Tongue (tissue), 2 donors: ENCODE data around the gene PRKAB1. TPM values are rescaled to one million over a fixed set of nuclear protein-coding genes. Genes with fewer than 3 reads are reported as not detected.
A peak's percentile ranks its signal among the peaks of the same experiment; 100 is the strongest.

Experiments used
- DNase-seq: peaks from one replicate; pipeline ENCODE4 v3.0.0-alpha.2; 2015
- total RNA-seq: library from RNA; depleted of rRNA; stranded (reverse); fragments of >200 nt; gene quantifications from one replicate; pipeline ENCODE4 v1.2.3, GENCODE V29; 2014

Gene PRKAB1
- total RNA-seq, 1 donor from 2014 or later: 41.1 TPM

DNA sequence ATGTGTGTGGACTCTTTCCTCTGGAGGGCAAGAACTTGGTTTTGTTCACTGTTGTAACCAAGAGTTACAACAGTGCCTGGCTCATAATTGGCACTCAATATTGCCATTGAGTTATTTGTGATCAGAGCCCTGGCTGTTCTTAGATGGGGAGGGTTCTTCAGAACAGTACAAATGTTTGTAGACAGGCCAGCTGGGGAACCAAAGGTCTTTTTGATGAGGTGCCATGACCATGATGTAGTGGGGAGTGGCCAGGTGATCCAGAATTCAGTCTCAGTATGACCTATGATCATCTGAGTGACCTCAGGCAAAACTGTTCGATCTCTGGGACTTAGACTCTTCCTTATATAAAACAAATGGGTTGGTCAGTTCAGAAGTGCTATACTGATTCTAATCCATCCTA, 3.3 kb upstream of the PRKAB1 start:
- no peak for DNase-seq

GRCh38 chr12:119665164-119665929, 2.6 kb upstream of the PRKAB1 start:
- no peak for DNase-seq

- DNase-seq: no peak
Measured at GRCh38 chr12:119666226-119666795, 1.6 kb upstream of the PRKAB1 start.

GRCh38 chr12:119666900-119667576, 895 bp upstream of the PRKAB1 start:
- DNase-seq: no peak

DNA sequence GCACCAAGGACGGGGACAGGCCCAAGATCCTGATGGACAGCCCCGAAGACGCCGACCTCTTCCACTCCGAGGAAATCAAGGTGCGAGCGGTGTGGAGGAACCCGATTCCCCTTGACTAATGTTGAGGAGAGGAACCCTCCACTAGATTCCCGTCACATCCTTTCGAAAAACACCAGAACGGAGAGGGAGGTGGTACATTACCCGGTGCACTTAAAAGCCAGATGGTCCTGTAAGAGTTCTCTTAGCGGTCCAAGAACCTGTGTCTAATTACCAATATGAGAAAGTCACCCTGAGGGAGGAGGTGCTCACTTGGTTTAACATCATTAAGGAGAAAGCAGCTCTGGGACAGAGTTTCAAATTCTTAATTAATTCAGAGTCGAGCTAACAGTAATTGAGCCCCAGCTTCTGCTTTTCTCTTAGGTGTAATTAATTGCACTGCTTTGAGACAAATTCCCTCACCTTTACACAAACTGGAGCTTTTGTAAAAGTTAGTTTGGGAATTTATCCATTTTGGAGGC, 450 bp downstream of the PRKAB1 start:
- DNase-seq: no peak

- peak; percentile 57 for DNase-seq
Measured at GRCh38 chr12:119669744-119670472, 2.0 kb downstream of the PRKAB1 start.

- no peak for DNase-seq
Measured at GRCh38 chr12:119671070-119671469, 3.1 kb downstream of the PRKAB1 start.

- DNase-seq: no peak
Measured at GRCh38 chr12:119672194-119672593, 4.3 kb downstream of the PRKAB1 start.

DNA sequence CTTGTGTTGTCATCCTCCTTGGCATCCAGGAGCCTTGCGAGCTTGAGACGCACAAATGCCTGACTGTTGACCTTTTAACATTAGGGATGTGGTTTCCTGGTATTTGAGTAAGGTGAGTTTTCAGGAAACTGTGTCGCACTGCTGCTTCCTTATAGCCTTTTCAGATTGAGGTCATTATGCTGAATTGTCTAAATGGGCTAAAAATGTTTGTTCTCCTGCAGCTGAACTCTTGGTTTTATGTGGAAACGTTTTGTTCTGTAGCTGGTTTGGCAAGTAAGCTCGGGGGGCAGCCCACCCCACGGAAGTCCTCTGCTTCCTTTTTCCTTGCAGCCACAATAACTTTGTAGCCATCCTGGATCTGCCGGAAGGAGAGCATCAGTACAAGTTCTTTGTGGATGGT, 5.7 kb downstream of the PRKAB1 start:
- no peak for DNase-seq

DNA sequence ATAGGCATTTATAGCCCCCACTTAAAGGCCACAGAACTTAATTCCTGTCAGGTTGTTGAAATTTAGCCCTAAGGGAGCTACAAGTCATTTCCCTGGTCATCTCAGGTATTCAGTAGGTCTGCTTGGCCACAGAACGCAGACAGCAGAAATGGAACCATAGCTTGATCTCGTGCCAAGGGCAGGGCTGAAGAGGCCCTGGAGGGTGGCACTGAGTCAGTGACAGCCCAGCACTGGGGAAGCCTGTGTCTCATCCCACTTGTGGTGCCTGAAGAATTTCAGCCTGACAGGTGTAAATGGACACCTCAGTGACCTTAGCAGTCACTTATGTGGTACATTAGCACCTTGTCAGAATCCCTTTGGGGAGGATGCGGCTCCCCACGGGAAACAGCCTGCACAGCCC, 6.6 kb downstream of the PRKAB1 start:
- no peak for DNase-seq

- DNase-seq: no peak
Measured at GRCh38 chr12:119676022-119676421, 8.1 kb downstream of the PRKAB1 start.

GRCh38 chr12:119676573-119676972, 8.6 kb downstream of the PRKAB1 start:
- no peak for DNase-seq

DNA sequence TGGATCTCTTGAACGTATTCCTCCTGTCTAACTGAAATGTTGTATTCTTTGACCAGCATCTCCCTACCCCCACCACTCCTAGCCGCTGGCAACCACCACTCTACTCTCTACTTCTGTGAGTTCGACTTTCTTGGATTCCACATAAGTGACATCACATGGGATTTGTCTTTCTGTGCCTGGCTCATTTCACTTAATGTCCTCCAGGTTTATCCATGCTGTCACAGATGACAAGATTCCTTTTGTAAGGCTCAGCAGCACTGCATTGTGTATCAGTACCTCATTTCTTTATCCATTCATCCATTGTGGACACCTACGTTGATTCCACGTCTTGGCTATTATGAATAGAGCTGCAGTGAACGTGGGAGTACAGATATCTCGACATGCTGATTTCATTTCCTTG, 10.5 kb downstream of the PRKAB1 start:
- DNase-seq: no peak

DNA sequence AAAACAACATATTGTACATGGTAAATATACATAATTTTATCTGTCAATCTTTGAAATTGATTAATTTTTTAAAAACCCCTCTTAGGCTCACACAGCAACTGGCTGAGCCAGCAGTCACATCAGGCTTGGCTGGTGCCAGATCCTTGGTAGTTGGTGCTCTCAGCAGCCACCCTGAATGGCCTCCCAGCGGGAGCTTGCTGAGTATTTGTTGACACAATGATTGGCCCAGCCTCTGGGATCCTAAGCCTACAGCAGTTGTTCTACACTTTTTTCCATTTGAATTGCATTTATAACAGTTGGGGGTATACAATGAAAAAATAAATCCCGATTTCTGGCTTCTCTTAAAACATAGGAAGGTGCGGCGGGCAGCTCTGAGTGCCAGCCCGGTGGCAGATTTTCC, 11.1 kb downstream of the PRKAB1 start:
- no peak for DNase-seq

DNA sequence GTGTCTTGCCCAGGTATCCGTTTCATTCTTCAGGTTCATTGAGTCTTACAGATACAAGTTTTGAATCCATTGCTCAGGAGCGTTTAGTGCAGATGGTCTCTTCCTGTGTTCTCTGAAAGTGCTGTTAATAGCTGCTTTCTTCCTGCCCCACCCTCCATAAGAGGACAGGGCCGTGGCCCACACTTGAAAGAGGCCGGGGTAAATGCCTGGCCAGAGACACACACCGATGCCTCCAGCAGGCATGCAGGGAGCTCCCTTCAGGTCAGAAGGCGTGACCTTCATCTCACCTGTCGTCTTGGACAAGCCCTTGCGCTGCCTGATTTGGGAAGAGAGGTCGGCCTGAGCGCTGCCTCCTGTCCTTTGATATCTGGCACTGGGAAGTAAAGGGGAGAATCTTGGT, 11.6 kb downstream of the PRKAB1 start:
- no peak for DNase-seq

GRCh38 chr12:119681111-119681510, 13.2 kb downstream of the PRKAB1 start:
- no peak for DNase-seq

GRCh38 chr12:119681728-119682638, 14.1 kb downstream of the PRKAB1 start:
- no peak for DNase-seq

GRCh38 chr12:119682639-119683252, 14.8 kb downstream of the PRKAB1 start:
- no peak for DNase-seq

GRCh38 chr12:119683413-119683812, 15.5 kb downstream of the PRKAB1 start:
- DNase-seq: no peak

GRCh38 chr12:119683816-119684215, 15.9 kb downstream of the PRKAB1 start:
- no peak for DNase-seq
